Measurements from ENCODE around the gene UIMC1.

Gene UIMC1

DNA sequence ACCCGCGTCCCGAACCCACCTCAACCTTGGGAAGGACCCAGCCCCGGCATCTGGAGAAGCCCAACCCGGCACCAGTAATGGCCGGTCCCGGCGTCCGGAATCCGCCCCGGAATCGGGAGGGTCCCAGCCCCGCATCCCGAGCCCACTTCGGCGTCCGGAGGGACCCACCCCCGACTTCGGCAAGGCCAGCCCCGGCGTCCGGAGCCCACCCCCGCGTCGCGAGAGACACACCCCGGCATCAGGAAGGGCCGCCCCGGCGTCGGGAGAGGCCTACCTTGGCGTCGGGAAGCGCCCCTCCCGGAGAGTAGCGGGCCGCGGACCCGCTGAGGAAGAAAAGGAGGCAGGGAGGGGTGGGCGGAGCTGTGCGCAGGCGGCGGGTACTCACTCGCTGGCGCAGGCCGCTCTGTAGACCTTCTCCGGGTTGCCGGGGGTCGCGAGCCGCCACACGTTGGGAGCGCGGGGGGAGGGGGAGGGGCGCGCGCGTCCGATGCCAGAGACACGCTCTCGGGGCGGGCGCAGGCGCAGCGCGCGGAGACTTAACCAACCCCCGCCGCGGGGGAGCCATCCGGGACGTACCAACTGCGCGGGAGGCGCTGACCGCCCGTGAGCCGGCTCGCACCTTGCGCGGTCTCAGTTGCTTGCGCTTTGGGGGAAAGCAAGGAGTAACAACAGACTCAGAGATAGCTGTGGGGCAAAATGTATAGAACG is at the start of gene UIMC1 (continued):
- TF ChIP-seq, protein P1, sequence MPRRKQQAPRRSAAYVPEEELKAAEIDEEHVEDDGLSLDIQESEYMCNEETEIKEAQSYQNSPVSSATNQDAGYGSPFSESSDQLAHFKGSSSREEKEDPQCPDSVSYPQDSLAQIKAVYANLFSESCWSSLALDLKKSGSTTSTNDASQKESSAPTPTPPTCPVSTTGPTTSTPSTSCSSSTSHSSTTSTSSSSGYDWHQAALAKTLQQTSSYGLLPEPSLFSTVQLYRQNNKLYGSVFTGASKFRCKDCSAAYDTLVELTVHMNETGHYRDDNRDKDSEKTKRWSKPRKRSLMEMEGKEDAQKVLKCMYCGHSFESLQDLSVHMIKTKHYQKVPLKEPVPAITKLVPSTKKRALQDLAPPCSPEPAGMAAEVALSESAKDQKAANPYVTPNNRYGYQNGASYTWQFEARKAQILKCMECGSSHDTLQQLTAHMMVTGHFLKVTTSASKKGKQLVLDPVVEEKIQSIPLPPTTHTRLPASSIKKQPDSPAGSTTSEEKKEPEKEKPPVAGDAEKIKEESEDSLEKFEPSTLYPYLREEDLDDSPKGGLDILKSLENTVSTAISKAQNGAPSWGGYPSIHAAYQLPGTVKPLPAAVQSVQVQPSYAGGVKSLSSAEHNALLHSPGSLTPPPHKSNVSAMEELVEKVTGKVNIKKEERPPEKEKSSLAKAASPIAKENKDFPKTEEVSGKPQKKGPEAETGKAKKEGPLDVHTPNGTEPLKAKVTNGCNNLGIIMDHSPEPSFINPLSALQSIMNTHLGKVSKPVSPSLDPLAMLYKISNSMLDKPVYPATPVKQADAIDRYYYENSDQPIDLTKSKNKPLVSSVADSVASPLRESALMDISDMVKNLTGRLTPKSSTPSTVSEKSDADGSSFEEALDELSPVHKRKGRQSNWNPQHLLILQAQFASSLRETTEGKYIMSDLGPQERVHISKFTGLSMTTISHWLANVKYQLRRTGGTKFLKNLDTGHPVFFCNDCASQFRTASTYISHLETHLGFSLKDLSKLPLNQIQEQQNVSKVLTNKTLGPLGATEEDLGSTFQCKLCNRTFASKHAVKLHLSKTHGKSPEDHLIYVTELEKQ (tag by site-specific recombination; IDR thresholded peaks at IDR 0.05; ENCODE audit: borderline replicate concordance), result no peak; the same call in 1 of the 2 replicates
- TF ChIP-seq SP7 (tag by site-specific recombination; IDR thresholded peaks at IDR 0.05), result peak; percentile 80
- peak; percentile 21; the same call in 1 of the 2 replicates for TF ChIP-seq WT1 (tag by site-specific recombination; IDR thresholded peaks at IDR 0.05)
- TF ChIP-seq BCL11B (tag by site-specific recombination; IDR thresholded peaks at IDR 0.05; ENCODE audit: low read depth), result 0 out of 2 replicates have a peak, but pooled peaks have one; percentile 36
- no peak for TF ChIP-seq ZBTB48 (tag by site-specific recombination; IDR thresholded peaks at IDR 0.05)
- TF ChIP-seq ZNF2 (tag by site-specific recombination; IDR thresholded peaks at IDR 0.05), result peak; percentile 43; the same call in 1 of the 2 replicates
- TF ChIP-seq, protein P2, sequence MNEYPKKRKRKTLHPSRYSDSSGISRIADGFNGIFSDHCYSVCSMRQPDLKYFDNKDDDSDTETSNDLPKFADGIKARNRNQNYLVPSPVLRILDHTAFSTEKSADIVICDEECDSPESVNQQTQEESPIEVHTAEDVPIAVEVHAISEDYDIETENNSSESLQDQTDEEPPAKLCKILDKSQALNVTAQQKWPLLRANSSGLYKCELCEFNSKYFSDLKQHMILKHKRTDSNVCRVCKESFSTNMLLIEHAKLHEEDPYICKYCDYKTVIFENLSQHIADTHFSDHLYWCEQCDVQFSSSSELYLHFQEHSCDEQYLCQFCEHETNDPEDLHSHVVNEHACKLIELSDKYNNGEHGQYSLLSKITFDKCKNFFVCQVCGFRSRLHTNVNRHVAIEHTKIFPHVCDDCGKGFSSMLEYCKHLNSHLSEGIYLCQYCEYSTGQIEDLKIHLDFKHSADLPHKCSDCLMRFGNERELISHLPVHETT (tag by site-specific recombination; IDR thresholded peaks at IDR 0.05), result no peak; the same call in none of the 2 replicates
- TF ChIP-seq, protein P3, sequence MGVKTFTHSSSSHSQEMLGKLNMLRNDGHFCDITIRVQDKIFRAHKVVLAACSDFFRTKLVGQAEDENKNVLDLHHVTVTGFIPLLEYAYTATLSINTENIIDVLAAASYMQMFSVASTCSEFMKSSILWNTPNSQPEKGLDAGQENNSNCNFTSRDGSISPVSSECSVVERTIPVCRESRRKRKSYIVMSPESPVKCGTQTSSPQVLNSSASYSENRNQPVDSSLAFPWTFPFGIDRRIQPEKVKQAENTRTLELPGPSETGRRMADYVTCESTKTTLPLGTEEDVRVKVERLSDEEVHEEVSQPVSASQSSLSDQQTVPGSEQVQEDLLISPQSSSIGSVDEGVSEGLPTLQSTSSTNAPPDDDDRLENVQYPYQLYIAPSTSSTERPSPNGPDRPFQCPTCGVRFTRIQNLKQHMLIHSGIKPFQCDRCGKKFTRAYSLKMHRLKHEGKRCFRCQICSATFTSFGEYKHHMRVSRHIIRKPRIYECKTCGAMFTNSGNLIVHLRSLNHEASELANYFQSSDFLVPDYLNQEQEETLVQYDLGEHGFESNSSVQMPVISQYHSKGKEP (tag by site-specific recombination; IDR thresholded peaks at IDR 0.05), result no peak; the same call in 1 of the 2 replicates
- peak; percentile 80; the same call in 1 of the 2 replicates for TF ChIP-seq ZNF341 (tag by site-specific recombination; IDR thresholded peaks at IDR 0.05; ENCODE audit: low read depth)
- no peak for TF ChIP-seq MEIS1 (CRISPR knock-in tag; IDR thresholded peaks at IDR 0.05; ENCODE audit: borderline replicate concordance)
- TF ChIP-seq, protein P4, sequence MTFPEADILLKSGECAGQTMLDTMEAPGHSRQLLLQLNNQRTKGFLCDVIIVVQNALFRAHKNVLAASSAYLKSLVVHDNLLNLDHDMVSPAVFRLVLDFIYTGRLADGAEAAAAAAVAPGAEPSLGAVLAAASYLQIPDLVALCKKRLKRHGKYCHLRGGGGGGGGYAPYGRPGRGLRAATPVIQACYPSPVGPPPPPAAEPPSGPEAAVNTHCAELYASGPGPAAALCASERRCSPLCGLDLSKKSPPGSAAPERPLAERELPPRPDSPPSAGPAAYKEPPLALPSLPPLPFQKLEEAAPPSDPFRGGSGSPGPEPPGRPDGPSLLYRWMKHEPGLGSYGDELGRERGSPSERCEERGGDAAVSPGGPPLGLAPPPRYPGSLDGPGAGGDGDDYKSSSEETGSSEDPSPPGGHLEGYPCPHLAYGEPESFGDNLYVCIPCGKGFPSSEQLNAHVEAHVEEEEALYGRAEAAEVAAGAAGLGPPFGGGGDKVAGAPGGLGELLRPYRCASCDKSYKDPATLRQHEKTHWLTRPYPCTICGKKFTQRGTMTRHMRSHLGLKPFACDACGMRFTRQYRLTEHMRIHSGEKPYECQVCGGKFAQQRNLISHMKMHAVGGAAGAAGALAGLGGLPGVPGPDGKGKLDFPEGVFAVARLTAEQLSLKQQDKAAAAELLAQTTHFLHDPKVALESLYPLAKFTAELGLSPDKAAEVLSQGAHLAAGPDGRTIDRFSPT (tag by site-specific recombination; IDR thresholded peaks at IDR 0.05), result peak; percentile 55; the same call in 1 of the 2 replicates
- peak; percentile 71; the same call in 1 of the 2 replicates for TF ChIP-seq ZNF777 (tag by site-specific recombination; IDR thresholded peaks at IDR 0.05; ENCODE audit: borderline replicate concordance)
- TF ChIP-seq SP2 (tag by site-specific recombination; IDR thresholded peaks at IDR 0.05), result peak; percentile 94
- peak; percentile 90 for TF ChIP-seq GLIS1 (tag by site-specific recombination; IDR thresholded peaks at IDR 0.05)
- TF ChIP-seq, protein P5, sequence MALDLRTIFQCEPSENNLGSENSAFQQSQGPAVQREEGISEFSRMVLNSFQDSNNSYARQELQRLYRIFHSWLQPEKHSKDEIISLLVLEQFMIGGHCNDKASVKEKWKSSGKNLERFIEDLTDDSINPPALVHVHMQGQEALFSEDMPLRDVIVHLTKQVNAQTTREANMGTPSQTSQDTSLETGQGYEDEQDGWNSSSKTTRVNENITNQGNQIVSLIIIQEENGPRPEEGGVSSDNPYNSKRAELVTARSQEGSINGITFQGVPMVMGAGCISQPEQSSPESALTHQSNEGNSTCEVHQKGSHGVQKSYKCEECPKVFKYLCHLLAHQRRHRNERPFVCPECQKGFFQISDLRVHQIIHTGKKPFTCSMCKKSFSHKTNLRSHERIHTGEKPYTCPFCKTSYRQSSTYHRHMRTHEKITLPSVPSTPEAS (tag by site-specific recombination; IDR thresholded peaks at IDR 0.05), result no peak
- TF ChIP-seq ZNF561 (tag by site-specific recombination; IDR thresholded peaks at IDR 0.05; ENCODE audit: borderline replicate concordance), result 0 out of 2 replicates have a peak, but pooled peaks have one; percentile 86
- 0 out of 2 replicates have a peak, but pooled peaks have one; percentile 12 for TF ChIP-seq BCL11A (tag by site-specific recombination; IDR thresholded peaks at IDR 0.05; ENCODE audit: low read depth)
- TF ChIP-seq ZFP37 (tag by site-specific recombination; IDR thresholded peaks at IDR 0.05), result peak; percentile 38; the same call in 1 of the 2 replicates
- TF ChIP-seq ZNF473 (tag by site-specific recombination; IDR thresholded peaks at IDR 0.05), result no peak
- TF ChIP-seq ZNF335 (tag by site-specific recombination; conservative IDR thresholded peaks at IDR 0.05), result peak; percentile 99
- peak; percentile 85 for TF ChIP-seq ZIC2 (tag by site-specific recombination; IDR thresholded peaks at IDR 0.05)
- TF ChIP-seq ZFHX2 (tag by site-specific recombination; conservative IDR thresholded peaks at IDR 0.05), result peak; percentile 90
- TF ChIP-seq ZNF174 (tag by site-specific recombination; IDR thresholded peaks at IDR 0.05), result no peak

Measured in HEK293 (cell line).